CD8-positive, alpha-beta memory T cell (primary cell): ENCODE data around the gene GPATCH2L. TPM values are rescaled to one million over a fixed set of nuclear protein-coding genes. Genes with fewer than 3 reads are reported as not detected.
A peak's percentile ranks its signal among the peaks of the same experiment; 100 is the strongest.

Experiments used
- CTCF ChIA-PET: fragments of 350-600 bp; sonication (Branson Sonifier 250); formaldehyde crosslinking; loops from one replicate; lab custom pipeline; 2021; ENCODE audit warnings: antibody characterized with exemption; lab: Charles Lee
- POLR2A ChIA-PET: fragments of 350-600 bp; sonication (Branson Sonifier 250); formaldehyde crosslinking; loops from one replicate; lab custom pipeline; 2021; ENCODE audit warnings: antibody characterized with exemption; lab: Charles Lee
- DNase-seq, 5 donors: peaks; one replicate each; pipeline versions ENCODE4 v3.0.0 to v3.0.0-alpha.2; 2020 to 2022; ENCODE audit warnings: mixed read lengths in 1 of 5
- H3K27ac ChIP-seq: one replicate; pipeline ENCODE4 v1.7.0; 2013; ENCODE audit warnings: low read depth, mild to moderate bottlenecking, low read length, moderate library complexity
- H3K27me3 ChIP-seq: 2 replicates; pipeline ENCODE4 v1.7.0; 2013; ENCODE audit warnings: low read length, mild to moderate bottlenecking; ENCODE audit not compliant: insufficient read depth, poor library complexity, severe bottlenecking
- H3K36me3 ChIP-seq: 2 replicates; pipeline ENCODE4 v1.7.0; 2013; ENCODE audit warnings: mild to moderate bottlenecking, low read length, moderate library complexity; ENCODE audit not compliant: insufficient read depth
- H3K4me1 ChIP-seq: 2 replicates; pipeline ENCODE4 v1.7.0; 2013; ENCODE audit warnings: mild to moderate bottlenecking, low read length, moderate library complexity; ENCODE audit not compliant: insufficient read depth
- H3K4me3 ChIP-seq: 2 replicates; pipeline ENCODE4 v1.7.0; 2013; ENCODE audit warnings: mild to moderate bottlenecking, low read length
- H3K9me3 ChIP-seq: 2 replicates; pipeline ENCODE4 v1.7.0; 2013; ENCODE audit warnings: mild to moderate bottlenecking, low read length
- H3K27ac Mint-ChIP-seq, 8 donors: one replicate each; pipeline ENCODE4 v1.8.0; 2020 to 2021; ENCODE audit warnings: mixed read lengths in 8 of 8, mild to moderate bottlenecking in 6 of 8, inconsistent platforms in 3 of 8, moderate library complexity in 3 of 8
- H3K27me3 Mint-ChIP-seq, 2 donors: one replicate each; pipeline ENCODE4 v1.8.0; 2020 to 2021; ENCODE audit warnings: mixed read lengths in 2 of 2, mild to moderate bottlenecking in 1 of 2, moderate library complexity in 1 of 2
- H3K36me3 Mint-ChIP-seq, 3 donors: one replicate each; pipeline ENCODE4 v1.8.0; 2020 to 2021; ENCODE audit warnings: mixed read lengths in 3 of 3, inconsistent platforms in 1 of 3, mild to moderate bottlenecking in 1 of 3
- H3K4me1 Mint-ChIP-seq, 3 donors: one replicate each; pipeline ENCODE4 v1.8.0; 2020 to 2021; ENCODE audit warnings: mixed read lengths in 3 of 3, inconsistent platforms in 1 of 3, mild to moderate bottlenecking in 1 of 3
- H3K4me3 Mint-ChIP-seq, 7 donors: one replicate each; pipeline ENCODE4 v1.8.0; 2020 to 2021; ENCODE audit warnings: mixed read lengths in 7 of 7, mild to moderate bottlenecking in 6 of 7, moderate library complexity in 4 of 7, inconsistent platforms in 2 of 7
- H3K9me3 Mint-ChIP-seq, 5 donors: one replicate each; pipeline ENCODE4 v1.8.0; 2020 to 2022; ENCODE audit warnings: mixed read lengths in 5 of 5, mild to moderate bottlenecking in 3 of 5, moderate library complexity in 2 of 5, inconsistent platforms in 1 of 5
- polyA plus RNA-seq: library from polyadenylated mRNA; unstranded; fragments of 300-500 nt; fragmentation: Illumina TruSeq; gene quantifications from one replicate; pipeline ENCODE4 v1.2.3, GENCODE V29; 2021
- total RNA-seq, 2 experiments: library from RNA; stranded (reverse); gene quantifications; one replicate each; pipeline ENCODE4 v1.2.3, GENCODE V29; 2021

GPATCH2L gene
- total and polyA plus RNA-seq, 3 experiments from 2014 or later: 8.3 to 41.9 (median 36.0) TPM

GRCh38 chr14:76236172-76237130 is 84.7 kb downstream of the GPATCH2L start:
- Mint-ChIP-seq H3K4me3 (no peak overlapping the region), H3K27me3 (peaks cover 0 to 23% of the 10 kb centered on the region in 2 donors), H3K36me3 (peaks cover 1 to 60% (median 23%) of the 10 kb centered on the region in 3 donors), H3K27ac (no peak overlapping the region), H3K4me1 (no peaks in the 10 kb centered on the region), H3K9me3 (peaks cover 4 to 16% (median 8%) of the 10 kb centered on the region in 5 donors)
- Histone ChIP-seq H3K4me1 (no peaks in the 10 kb centered on the region), H3K4me3 (no peak overlapping the region), H3K27ac (no peak overlapping the region), H3K36me3 (no peaks in the 10 kb centered on the region), H3K27me3 (no peaks in the 10 kb centered on the region), H3K9me3 (no peaks in the 10 kb centered on the region)
- CTCF ChIA-PET: no interaction called here
- POLR2A ChIA-PET: no interaction called here
- DNase-seq: no peak

GRCh38 chr14:76237349-76237990 is 85.7 kb downstream of the GPATCH2L start:
- peaks cover 0 to 23% of the 10 kb centered on the region in 2 donors for H3K27me3 Mint-ChIP-seq
- Histone ChIP-seq H3K27ac (no peak overlapping the region), H3K36me3 (no peaks in the 10 kb centered on the region), H3K4me1 (no peaks in the 10 kb centered on the region), H3K4me3 (no peak overlapping the region), H3K27me3 (no peaks in the 10 kb centered on the region), H3K9me3 (no peaks in the 10 kb centered on the region)
- no peaks in the 10 kb centered on the region for H3K4me1 Mint-ChIP-seq
- DNase-seq: no peak
- H3K4me3 Mint-ChIP-seq: no peak overlapping the region
- POLR2A ChIA-PET: no interaction called here
- CTCF ChIA-PET: no interaction called here
- H3K27ac Mint-ChIP-seq: no peak overlapping the region
- peaks cover 12 to 24% (median 13%) of the 10 kb centered on the region in 5 donors for H3K9me3 Mint-ChIP-seq
- H3K36me3 Mint-ChIP-seq: peaks cover 1 to 64% (median 25%) of the 10 kb centered on the region in 3 donors

GRCh38 chr14:76245097-76245496 is 93.4 kb downstream of the GPATCH2L start:
- Mint-ChIP-seq H3K9me3 (peaks cover 14 to 29% (median 18%) of the 10 kb centered on the region in 5 donors), H3K36me3 (peaks cover 0 to 20% (median 6%) of the 10 kb centered on the region in 3 donors), H3K27ac (no peak overlapping the region), H3K4me3 (no peak overlapping the region), H3K27me3 (peaks cover 4 to 15% of the 10 kb centered on the region in 2 donors), H3K4me1 (no peaks in the 10 kb centered on the region)
- no peaks in the 10 kb centered on the region for H3K4me1 ChIP-seq
- H3K9me3 ChIP-seq: no peaks in the 10 kb centered on the region
- no peaks in the 10 kb centered on the region for H3K36me3 ChIP-seq
- DNase-seq: no peak
- H3K4me3 ChIP-seq: no peak overlapping the region
- H3K27ac ChIP-seq: no peak overlapping the region
- no peaks in the 10 kb centered on the region for H3K27me3 ChIP-seq
- ChIA-PET POLR2A (no interaction called here), CTCF (no interaction called here)

GRCh38 chr14:76250302-76250701 is 98.6 kb downstream of the GPATCH2L start:
- H3K4me3 ChIP-seq: no peak overlapping the region
- no peaks in the 10 kb centered on the region for H3K4me1 ChIP-seq
- POLR2A ChIA-PET: no interaction called here
- H3K27ac ChIP-seq: no peak overlapping the region
- H3K27me3 ChIP-seq: no peaks in the 10 kb centered on the region
- no peaks in the 10 kb centered on the region for H3K36me3 Mint-ChIP-seq
- no peak overlapping the region for H3K27ac Mint-ChIP-seq
- no peaks in the 10 kb centered on the region for H3K9me3 ChIP-seq
- DNase-seq: no peak
- no peaks in the 10 kb centered on the region for H3K9me3 Mint-ChIP-seq
- CTCF ChIA-PET: no interaction called here
- peaks cover 13 to 30% of the 10 kb centered on the region in 2 donors for H3K27me3 Mint-ChIP-seq
- no peaks in the 10 kb centered on the region for H3K4me1 Mint-ChIP-seq
- H3K36me3 ChIP-seq: no peaks in the 10 kb centered on the region
- H3K4me3 Mint-ChIP-seq: no peak overlapping the region

- H3K27ac ChIP-seq: no peak overlapping the region
- no peaks in the 10 kb centered on the region for H3K4me1 Mint-ChIP-seq
- H3K9me3 ChIP-seq: no peaks in the 10 kb centered on the region
- H3K27me3 Mint-ChIP-seq: peaks cover 11 to 39% of the 10 kb centered on the region in 2 donors
- H3K36me3 ChIP-seq: no peaks in the 10 kb centered on the region
- no peak overlapping the region for H3K4me3 ChIP-seq
- no peak overlapping the region for H3K4me3 Mint-ChIP-seq
- H3K27me3 ChIP-seq: no peaks in the 10 kb centered on the region
- no peak for DNase-seq
- ChIA-PET POLR2A (no interaction called here), CTCF (no interaction called here)
- H3K36me3 Mint-ChIP-seq: peaks cover 0 to under 1% (median 0%) of the 10 kb centered on the region in 3 donors
- no peak overlapping the region for H3K27ac Mint-ChIP-seq
- no peaks in the 10 kb centered on the region for H3K9me3 Mint-ChIP-seq
- no peaks in the 10 kb centered on the region for H3K4me1 ChIP-seq
These were observed 100.7 kb downstream of the GPATCH2L start for GRCh38 chr14:76252471-76252870.

- Histone ChIP-seq H3K9me3 (no peaks in the 10 kb centered on the region), H3K36me3 (no peaks in the 10 kb centered on the region), H3K27me3 (no peaks in the 10 kb centered on the region), H3K4me1 (no peaks in the 10 kb centered on the region), H3K4me3 (no peak overlapping the region), H3K27ac (no peak overlapping the region)
- H3K9me3 Mint-ChIP-seq: no peaks in the 10 kb centered on the region
- ChIA-PET CTCF (no interaction called here), POLR2A (no interaction called here)
- H3K4me1 Mint-ChIP-seq: no peaks in the 10 kb centered on the region
- H3K4me3 Mint-ChIP-seq: no peak overlapping the region
- H3K27me3 Mint-ChIP-seq: peaks cover 13 to 35% of the 10 kb centered on the region in 2 donors
- no peak overlapping the region for H3K27ac Mint-ChIP-seq
- DNase-seq: no peak
- H3K36me3 Mint-ChIP-seq: peaks cover 0 to 5% (median 0%) of the 10 kb centered on the region in 3 donors
These were observed 101.4 kb downstream of the GPATCH2L start for GRCh38 chr14:76253111-76253510.

- H3K36me3 Mint-ChIP-seq: peaks cover 0 to 5% (median 0%) of the 10 kb centered on the region in 3 donors
- POLR2A ChIA-PET: no interaction called here
- H3K4me3 Mint-ChIP-seq: no peak overlapping the region
- CTCF ChIA-PET: no interaction called here
- no peaks in the 10 kb centered on the region for H3K9me3 ChIP-seq
- peak overlapping the region; percentile 62 for H3K27ac ChIP-seq
- H3K27ac Mint-ChIP-seq: no peak overlapping the region
- H3K4me1 Mint-ChIP-seq: no peaks in the 10 kb centered on the region
- no peaks in the 10 kb centered on the region for H3K4me1 ChIP-seq
- H3K9me3 Mint-ChIP-seq: no peaks in the 10 kb centered on the region
- H3K27me3 ChIP-seq: no peaks in the 10 kb centered on the region
- DNase-seq: no peak
- no peaks in the 10 kb centered on the region for H3K36me3 ChIP-seq
- peaks cover 11 to 43% of the 10 kb centered on the region in 2 donors for H3K27me3 Mint-ChIP-seq
- H3K4me3 ChIP-seq: no peak overlapping the region
These were observed 104.8 kb downstream of the GPATCH2L start for GRCh38 chr14:76256545-76256944.
